Activated T-cell treated with anti-CD3 and anti-CD28 coated beads for 1 hour (primary cell): ENCODE data around the gene SAP30L.
A peak's percentile ranks its signal among the peaks of the same experiment; 100 is the strongest.

ENCODE experiments used
- DNase-seq: peaks from one replicate; pipeline ENCODE4 v3.0.0-alpha.2; 2020; ENCODE audit warnings: low read depth

SAP30L gene

GRCh38 chr5:154445422-154446194, at the start of gene SAP30L:
Gene SAP30L, plus strand, starts transcription at chr5:154445997. Its CDS starts 608 bp downstream, at chr5:154446605.
- DNase-seq = peak; percentile 93

GRCh38 chr5:154396128-154396527, 49.7 kb upstream of the SAP30L start:
- DNase-seq = no peak

GRCh38 chr5:154397652-154398406, 48.0 kb upstream of the SAP30L start:
- DNase-seq = no peak

GRCh38 chr5:154400678-154401077, 45.1 kb upstream of the SAP30L start:
- no peak for DNase-seq

GRCh38 chr5:154401355-154401754, 44.4 kb upstream of the SAP30L start:
- DNase-seq = no peak

GRCh38 chr5:154401931-154402330, 43.9 kb upstream of the SAP30L start:
- no peak for DNase-seq

- DNase-seq = no peak
Measured at GRCh38 chr5:154402611-154403010, 43.2 kb upstream of the SAP30L start.

- DNase-seq = no peak
Measured at GRCh38 chr5:154403234-154403633, 42.6 kb upstream of the SAP30L start.

- no peak for DNase-seq
Measured at GRCh38 chr5:154403776-154404387, 41.9 kb upstream of the SAP30L start.

- peak; percentile 57 for DNase-seq
Measured at GRCh38 chr5:154405078-154405792, 40.6 kb upstream of the SAP30L start.

- no peak for DNase-seq
Measured at GRCh38 chr5:154406231-154406630, 39.6 kb upstream of the SAP30L start.

- no peak for DNase-seq
Measured at GRCh38 chr5:154406826-154407225, 39.0 kb upstream of the SAP30L start.

GRCh38 chr5:154408811-154409210, 37.0 kb upstream of the SAP30L start:
- no peak for DNase-seq

GRCh38 chr5:154409230-154409840, 36.5 kb upstream of the SAP30L start:
- no peak for DNase-seq

- DNase-seq = no peak
Measured at GRCh38 chr5:154410008-154410407, 35.8 kb upstream of the SAP30L start.

GRCh38 chr5:154410786-154411185, 35.0 kb upstream of the SAP30L start:
- no peak for DNase-seq

GRCh38 chr5:154411338-154411737, 34.5 kb upstream of the SAP30L start:
- no peak for DNase-seq

GRCh38 chr5:154412316-154412715, 33.5 kb upstream of the SAP30L start:
- DNase-seq = no peak

- DNase-seq = no peak
Measured at GRCh38 chr5:154412925-154413324, 32.9 kb upstream of the SAP30L start.

GRCh38 chr5:154415114-154415513, 30.7 kb upstream of the SAP30L start:
- no peak for DNase-seq

- no peak for DNase-seq
Measured at GRCh38 chr5:154418344-154418820, 27.4 kb upstream of the SAP30L start.

GRCh38 chr5:154419236-154419635, 26.6 kb upstream of the SAP30L start:
- DNase-seq = no peak
